ENCODE results near the gene CCDC12.

Gene CCDC12

GRCh38 chr3:46890132-46890531 lies 86.4 kb downstream of the CCDC12 start:
- no peak for DNase-seq (ENCODE audit: low read depth)

- no peak for DNase-seq (ENCODE audit: low read depth)
Observed at GRCh38 chr3:46889381-46890110, 87.0 kb downstream of the CCDC12 start.

- no peak for DNase-seq (ENCODE audit: low read depth)
Observed at GRCh38 chr3:46888705-46889104, 87.8 kb downstream of the CCDC12 start.

GRCh38 chr3:46887980-46888494 lies 88.5 kb downstream of the CCDC12 start:
- DNase-seq (ENCODE audit: low read depth), result no peak

GRCh38 chr3:46885612-46886011 lies 90.9 kb downstream of the CCDC12 start:
- no peak for DNase-seq (ENCODE audit: low read depth)

- DNase-seq (ENCODE audit: low read depth), result no peak
Observed at GRCh38 chr3:46884929-46885328, 91.6 kb downstream of the CCDC12 start.

GRCh38 chr3:46884427-46884826 lies 92.1 kb downstream of the CCDC12 start:
- DNase-seq (ENCODE audit: low read depth), result no peak

GRCh38 chr3:46883830-46884185 lies 92.7 kb downstream of the CCDC12 start:
- DNase-seq (ENCODE audit: low read depth), result no peak

- DNase-seq (ENCODE audit: low read depth), result no peak
Observed at GRCh38 chr3:46883054-46883829, 93.3 kb downstream of the CCDC12 start.

- no peak for DNase-seq (ENCODE audit: low read depth)
Observed at GRCh38 chr3:46882377-46883053, 94.0 kb downstream of the CCDC12 start.

GRCh38 chr3:46881596-46882376 lies 94.8 kb downstream of the CCDC12 start:
- DNase-seq (ENCODE audit: low read depth), result no peak

GRCh38 chr3:46880884-46881595 lies 95.5 kb downstream of the CCDC12 start:
- no peak for DNase-seq (ENCODE audit: low read depth)

GRCh38 chr3:46878781-46879436 lies 97.6 kb downstream of the CCDC12 start:
- peak; percentile 47 for DNase-seq (ENCODE audit: low read depth)

GRCh38 chr3:46877406-46878125 lies 99.0 kb downstream of the CCDC12 start, which contains the start of gene PTH1R:
PTH1R (plus strand) TSS chr3:46877721; CDS start chr3:46883560, 5,839 bp downstream.
- DNase-seq (ENCODE audit: low read depth), result no peak

- DNase-seq (ENCODE audit: low read depth), result no peak
Observed at GRCh38 chr3:46876313-46877300, 99.9 kb downstream of the CCDC12 start.

- DNase-seq (ENCODE audit: low read depth), result no peak
Observed at GRCh38 chr3:46875560-46875959, 101.0 kb downstream of the CCDC12 start.

GRCh38 chr3:46874430-46874829 lies 102.1 kb downstream of the CCDC12 start:
- DNase-seq (ENCODE audit: low read depth), result no peak

- DNase-seq (ENCODE audit: low read depth), result no peak
Observed at GRCh38 chr3:46873521-46873920, 103.0 kb downstream of the CCDC12 start.

All from HS-27A (cell line).